GM19240 (cell line): ENCODE results near the gene CUEDC1.

ENCODE experiments used
- DNase-seq: peaks from one replicate; pipeline ENCODE4 v3.0.0; 2011; ENCODE audit warnings: low spot score; ENCODE audit not compliant: insufficient read length

The CUEDC1 gene

DNA sequence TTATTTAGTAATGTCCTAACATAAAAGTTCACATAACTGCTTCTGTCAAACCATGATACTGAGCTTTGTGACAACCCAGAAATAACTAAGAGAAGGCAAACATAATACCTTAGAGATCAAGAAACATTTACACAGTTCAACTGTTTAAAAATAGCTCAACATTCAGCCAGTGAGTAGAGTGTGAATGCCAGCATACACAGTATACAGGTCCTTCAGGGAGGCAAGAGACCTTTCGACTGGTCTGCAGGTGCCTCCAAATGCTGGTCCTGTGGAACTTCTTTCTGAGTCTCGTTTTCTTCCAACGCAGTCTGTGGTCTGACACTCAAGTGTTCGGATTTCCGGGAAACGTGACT, 115.7 kb downstream of the CUEDC1 start:
- no peak for DNase-seq

DNA sequence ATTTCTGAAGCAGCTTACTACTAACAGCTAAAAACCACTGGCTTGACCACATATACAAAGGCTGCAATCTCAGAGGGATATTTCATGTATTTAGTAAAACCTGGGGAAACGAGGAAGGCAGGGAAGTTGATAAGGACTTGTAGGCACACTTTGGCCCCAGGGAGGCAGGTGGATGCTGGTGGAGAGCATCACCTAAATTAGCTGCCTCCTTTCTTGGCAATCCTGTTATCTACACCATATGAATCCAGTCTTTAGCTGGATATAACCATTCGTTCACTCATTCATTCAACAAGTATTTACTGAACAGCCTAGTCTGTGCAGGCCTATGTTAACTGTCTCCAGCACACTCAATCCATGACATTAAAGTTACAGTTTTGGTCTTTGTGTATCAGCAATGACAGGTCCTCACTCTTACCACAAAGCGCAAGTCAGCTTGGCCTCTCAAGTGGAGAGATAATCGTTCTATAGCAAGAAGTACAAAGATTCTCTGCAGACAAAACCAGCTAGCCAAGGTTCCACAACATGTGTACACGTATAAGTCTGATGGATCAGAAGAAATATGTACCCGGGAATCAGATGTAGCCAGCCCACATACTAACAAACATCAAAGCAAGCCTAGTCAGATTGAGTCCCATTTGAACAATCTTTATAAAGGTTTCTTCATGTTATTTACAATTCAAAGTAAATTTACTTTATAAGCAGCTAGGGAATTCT, 116.2 kb downstream of the CUEDC1 start:
- DNase-seq = no peak

DNA sequence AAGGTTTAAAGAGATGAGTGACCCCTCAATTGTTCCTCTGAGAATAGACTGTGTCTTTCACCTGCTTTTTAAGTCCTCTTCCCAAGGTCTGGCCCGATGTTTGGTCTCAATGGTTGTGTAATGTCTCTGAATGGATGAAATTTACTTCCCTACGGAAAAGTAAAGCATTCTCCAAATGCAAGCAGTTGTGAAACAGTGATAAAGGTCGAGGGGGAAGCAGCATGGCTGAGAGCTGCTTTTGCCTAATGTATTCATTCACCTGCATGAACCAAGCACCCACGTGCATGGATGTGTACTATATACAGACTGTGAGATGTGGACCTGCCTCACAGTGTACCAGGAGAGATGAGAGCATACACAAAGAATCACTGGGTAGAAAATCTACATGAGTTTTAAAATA, 116.8 kb downstream of the CUEDC1 start:
- no peak for DNase-seq

DNA sequence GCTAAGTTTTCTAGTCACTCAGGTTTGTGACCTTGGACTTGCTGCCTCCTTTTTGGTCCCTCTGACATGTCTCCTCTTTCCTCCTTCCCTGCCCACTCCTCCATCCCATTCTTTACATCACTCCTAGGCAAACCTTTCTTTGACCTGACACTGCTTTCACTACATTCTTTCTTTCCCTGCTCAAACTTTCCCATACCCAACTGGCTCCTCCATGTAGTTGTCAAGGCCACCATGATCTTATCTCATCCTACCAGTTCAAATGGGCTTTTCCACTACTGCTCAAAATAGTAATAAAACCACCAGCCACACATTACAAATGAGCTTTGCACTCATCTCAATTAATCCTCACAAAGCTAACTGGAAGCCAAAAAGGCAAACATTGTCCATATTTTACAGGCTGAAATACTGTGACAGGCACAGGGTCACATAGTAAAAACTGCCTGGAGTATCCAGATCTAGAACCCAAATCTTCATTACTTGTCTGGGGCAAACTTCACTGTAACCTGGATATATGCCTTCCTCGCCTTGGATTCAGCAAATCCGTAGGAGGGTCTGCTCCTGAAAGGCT, 119.8 kb downstream of the CUEDC1 start:
- no peak for DNase-seq

DNA sequence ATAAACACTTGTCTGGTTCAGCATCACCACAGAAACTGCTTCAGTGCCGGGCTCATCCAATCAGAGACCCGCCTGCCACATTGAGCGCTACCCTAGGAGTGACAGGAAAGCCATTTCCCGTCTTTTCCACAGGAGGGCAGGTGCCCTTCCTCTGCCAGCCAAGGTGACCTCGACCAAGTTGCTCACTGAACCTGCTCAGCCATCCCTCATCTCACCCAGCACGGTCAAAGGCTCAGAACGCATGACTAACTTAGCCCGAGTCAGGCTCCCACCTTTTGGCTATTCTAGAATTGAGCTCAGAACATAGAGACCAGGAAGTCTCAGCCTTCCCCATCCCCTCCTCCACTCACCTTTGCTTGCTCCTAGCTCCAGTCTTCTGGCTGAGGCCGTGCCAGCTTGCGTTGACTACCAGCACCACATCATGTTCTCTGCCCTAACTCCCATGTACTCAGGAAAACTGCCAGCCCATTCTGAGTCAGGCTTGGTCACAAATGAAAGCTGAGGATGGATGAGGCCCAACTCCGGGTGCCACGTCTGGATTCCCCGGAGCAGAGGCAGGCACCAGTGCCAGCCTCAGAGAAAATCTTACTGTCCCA, 121.0 kb downstream of the CUEDC1 start:
- DNase-seq = no peak

DNA sequence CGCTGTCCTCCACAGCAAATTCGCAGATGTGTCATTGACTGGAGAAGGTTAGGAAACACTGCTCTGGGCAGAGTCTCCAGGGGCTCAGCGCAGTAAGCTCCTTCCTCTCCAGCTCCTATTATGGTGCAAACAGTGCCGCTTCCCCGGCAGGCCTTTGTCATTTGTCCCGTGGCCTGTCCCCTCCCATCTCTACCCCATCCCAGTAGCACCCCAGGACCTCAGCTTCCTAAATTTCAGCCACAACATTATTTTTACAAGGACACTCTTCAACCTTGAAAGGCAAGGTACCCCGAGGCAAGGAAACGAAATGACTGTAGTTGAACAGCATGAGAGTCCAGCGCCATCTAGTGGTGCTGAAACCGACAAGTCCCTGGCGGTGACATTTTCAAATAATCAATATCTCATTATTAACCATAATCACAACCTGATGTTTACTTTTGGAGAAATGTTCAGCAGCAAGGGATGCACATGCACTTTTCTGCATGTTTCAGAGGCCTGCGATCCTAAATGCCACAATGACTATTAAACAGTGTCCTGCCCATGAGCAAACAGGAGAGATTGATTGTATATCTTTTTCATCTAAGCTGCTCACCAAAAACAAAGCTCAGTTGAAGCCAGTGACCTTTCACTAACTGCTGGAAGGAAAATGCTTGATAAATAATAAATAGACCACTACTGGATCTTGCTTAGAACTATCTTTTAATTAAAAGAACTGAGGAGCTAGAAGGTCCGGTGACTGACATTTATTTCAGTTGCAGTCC, 121.9 kb downstream of the CUEDC1 start:
- DNase-seq = peak; percentile 50

DNA sequence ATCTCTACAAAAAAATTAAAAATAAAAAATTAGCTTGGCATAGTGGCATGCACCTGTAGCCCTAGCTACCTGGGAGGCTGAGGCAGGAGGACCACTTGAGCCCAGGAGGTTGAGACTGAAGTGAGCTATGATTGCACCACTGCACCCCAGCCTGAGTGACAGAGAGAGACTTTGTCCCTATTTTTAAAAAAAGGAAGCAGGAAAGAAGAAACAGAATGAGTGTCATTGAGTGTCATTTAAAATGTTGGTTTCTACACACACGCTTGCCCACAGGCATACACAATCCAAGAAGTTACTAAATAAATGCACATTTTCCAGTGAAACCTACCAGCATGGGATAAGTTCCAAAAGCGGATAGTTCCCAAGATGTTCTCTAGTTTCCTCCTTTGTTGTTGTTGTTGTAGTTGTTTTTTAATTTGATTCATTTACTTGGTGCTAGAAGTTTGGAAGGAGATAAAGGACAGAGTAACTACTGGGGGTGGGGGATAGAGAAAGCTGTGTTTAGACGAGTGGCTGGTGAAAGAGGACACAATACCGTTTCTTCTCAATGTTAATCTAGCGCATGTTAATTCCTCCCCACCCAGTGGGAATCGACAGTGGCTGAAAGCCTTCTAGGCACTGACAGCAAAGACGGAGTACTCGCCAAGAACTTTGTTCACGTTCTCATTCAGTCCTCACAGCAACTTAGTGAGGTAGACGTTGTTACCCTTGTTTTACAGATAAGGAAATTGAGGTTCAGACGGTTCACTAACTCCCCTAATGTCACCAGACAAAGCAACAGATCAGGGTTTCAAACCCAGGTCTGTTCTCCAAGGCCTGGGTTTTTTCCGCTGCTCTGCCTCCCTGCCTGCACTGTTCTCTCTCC, 122.7 kb downstream of the CUEDC1 start:
- DNase-seq = no peak

DNA sequence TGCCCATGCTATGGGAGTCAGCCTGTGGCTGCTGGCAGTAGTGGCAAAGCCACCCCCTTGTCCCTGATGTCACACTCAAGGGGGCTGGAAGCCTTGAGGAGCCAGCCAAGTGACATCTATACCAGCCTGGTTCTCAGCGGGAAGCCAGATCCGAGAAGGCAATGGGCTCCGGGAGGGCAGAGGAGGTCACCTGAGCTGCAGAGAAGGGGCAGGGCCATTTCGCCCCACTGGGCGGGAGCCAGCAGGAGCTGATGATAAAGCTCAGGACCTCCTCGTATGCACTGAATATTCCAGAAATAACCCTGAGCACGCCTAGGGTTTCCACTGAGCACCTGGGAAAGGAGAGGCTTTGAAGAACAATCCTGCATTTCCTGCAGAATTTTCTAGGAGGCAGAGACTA, 124.3 kb downstream of the CUEDC1 start:
- DNase-seq = no peak

DNA sequence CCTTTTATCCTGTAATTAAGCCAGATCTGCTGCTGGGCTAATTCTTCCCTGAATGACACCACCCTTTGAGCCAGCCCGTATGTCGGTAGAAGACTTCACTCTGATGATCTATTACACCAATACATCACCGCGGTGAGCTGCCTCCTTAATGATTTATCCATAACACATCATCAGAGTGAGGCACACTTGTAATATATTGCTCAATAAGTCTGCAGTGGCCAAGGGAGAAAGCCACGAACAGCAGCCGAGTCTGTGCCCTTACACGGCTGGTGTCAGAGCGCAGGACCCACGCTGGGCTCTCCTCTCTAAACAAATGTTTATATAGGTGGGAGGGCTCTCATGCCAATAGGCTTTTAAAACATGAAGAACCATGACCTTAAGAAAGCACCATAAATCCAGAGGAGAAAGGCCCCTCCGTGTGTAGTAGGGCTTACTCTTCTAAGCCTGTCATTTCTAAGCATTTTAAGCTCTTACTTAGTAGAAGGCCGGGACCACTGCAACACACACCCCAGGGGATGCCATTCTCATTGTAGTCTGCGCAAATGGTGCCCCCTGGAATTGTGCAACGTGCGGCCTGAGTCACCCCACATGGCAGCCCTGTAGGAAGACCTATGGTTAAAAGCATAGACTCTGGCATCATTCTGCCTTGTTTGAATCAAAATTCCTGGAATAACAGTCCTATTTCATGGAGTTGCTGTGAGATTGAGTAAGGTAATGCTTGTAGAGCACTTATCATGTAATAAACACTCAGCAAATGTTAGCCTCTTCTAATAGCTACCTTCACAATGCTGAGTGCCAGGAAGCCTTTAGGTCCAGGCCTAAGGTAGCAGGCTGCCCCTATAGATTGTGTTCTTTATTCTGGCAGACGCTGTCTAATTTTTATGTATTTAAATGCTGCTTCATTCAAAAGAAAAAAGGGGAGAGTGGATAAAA, 131.5 kb downstream of the CUEDC1 start:
- DNase-seq = no peak

DNA sequence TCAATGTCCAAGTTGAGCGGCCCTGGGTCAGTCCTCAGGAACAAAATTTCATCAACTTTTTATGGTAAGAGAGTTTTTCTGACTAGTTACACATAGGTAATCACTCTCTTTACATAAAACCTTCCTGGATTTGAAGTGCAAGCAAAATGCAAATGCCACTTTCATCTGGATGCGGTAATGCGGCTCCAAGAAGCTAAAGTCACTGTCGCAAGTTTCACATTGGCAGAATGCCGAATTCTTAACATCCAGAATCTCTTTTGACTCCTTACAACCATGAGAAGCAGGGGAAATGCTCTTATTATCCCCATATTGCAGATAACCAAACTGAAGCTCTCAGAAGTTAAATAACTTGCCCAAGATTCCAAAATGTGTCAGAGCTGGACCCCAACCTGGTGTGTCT, 135.3 kb downstream of the CUEDC1 start:
- no peak for DNase-seq

DNA sequence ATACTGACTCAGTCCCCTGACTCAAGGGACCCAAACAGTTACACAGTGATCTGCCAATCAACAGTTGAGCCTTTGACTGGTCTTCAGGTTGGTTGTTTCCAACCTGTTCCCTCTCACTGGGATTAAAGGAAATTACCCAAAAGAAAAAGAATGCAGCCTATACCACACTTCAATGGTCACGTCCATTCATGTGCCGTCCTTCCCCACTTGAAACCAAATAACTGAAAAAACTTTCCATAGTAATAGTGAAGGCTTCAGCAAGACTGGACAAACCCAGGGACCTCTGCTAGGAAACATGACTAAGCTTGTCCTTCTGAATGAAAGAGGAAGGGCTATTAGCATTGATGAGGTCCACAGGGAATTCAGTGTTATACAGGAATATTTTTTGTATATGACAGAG, 135.9 kb downstream of the CUEDC1 start:
- no peak for DNase-seq

DNA sequence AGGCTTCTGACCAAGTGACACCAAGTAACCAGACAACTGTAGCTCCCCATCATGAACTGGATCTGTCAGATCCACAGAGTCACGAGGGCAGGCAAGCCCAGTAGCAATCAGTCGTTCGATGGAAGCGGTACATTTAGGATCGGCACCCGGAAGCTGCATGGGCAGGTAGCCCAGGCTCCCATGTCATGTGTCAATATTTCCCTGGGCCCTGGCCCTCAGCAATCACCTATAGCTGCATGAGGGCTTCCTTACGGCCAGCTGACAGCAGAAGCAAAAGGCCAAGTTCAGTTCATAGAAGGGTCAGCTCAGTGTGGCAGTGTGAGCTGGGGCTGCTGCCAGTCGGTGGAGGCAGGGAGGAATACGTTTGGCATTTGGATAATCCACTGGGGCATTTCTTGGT, 137.1 kb downstream of the CUEDC1 start:
- no peak for DNase-seq

DNA sequence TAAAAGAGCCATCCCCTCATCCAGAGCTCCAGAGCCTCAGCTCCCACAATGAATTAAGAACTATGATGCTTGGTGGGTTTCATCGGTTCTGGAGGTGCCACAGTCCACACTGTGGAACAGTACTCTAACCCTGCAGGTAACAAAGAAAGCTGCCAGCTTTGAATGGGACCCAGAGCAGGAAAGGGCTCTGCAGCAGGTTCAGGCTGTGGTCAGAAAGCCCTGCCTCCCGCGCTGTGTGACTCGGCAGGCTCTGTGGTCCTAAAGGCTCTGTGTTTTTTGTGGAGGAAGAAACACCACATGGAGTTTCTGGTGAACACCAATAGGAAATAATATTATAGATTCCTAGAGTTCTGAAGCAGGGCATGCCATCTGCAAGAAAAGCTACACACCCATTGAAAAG, 137.9 kb downstream of the CUEDC1 start:
- no peak for DNase-seq

DNA sequence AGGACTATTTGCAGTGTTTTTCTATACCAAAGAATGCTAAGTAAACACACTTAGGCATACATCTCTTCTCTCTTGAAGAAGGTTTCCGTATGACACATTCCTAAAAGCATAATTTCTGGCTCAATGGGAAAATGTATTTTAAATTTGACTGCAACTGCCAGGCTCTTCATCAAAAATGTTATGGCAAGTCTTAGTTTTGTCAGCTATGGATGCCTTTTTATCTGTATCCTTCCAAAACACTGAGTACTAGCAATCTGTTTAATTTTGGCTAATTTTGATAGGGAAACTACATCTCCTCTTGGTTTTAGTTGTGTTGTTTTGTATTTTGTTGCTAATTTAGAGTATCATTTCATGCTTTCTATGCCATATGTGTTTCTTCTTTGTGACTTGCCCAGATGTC, 140.8 kb downstream of the CUEDC1 start:
- no peak for DNase-seq

DNA sequence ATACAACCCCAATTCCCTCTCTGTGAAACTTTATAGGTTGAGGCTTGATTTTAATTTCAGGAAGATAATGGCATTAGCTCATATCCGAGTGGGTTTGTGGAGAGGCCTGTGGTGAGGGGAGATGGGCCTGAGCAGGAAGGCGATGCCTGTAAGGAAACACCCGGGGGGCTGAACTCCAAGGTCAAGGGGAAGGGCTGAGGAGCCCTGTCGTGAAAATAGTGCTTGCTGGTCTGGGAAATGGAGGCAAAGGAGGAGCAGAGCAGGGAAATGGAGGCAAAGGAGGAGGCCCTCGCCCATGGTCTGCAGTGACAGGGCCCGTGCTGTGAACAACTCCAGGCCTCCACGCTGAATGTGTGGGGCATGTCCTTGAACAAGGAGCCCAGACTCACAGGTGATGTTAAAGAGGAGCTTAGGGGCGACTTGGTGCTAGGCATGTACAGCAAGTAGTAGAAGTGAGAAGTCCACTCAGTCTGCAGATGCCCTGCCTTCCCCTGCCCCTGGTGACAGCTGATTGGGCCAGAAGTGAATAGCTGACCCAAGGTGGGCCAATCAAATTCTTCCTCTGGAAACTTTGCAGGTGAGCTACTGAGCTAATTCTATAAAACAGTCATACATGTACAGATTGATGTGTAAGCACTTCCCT, 143.5 kb downstream of the CUEDC1 start:
- DNase-seq = no peak
